ENCODE results near the gene DGKH. TPM values are rescaled to one million over a fixed set of nuclear protein-coding genes. Genes with fewer than 3 reads are reported as not detected.
"Not testable (repeated sequence)": the region's sequence is repeated elsewhere in the genome, so short reads cannot be mapped to it uniquely, and the experiment has no call there.

DGKH gene
- total RNA-seq, 1 experiment from 2014 or later: 3.9 TPM

GRCh38 chr13:42041011-42041683 lies 7.3 kb upstream of the DGKH start:
- DNase-seq (ENCODE audit: extremely low read depth, low read depth): no peak

GRCh38 chr13:42041684-42042035 lies 6.8 kb upstream of the DGKH start:
- peak; percentile 27 for DNase-seq (ENCODE audit: extremely low read depth, low read depth)

GRCh38 chr13:42043676-42044075 lies 4.8 kb upstream of the DGKH start:
- DNase-seq (ENCODE audit: extremely low read depth, low read depth): no peak

GRCh38 chr13:42046448-42046847 lies 2.0 kb upstream of the DGKH start:
- DNase-seq (ENCODE audit: extremely low read depth, low read depth): no peak

GRCh38 chr13:42047561-42048341 lies 697 bp upstream of the DGKH start:
- peak; percentile 20 for DNase-seq (ENCODE audit: extremely low read depth, low read depth)

GRCh38 chr13:42048684-42049453 lies 421 bp downstream of the DGKH start:
- peak; percentile 36 for DNase-seq (ENCODE audit: extremely low read depth, low read depth)

- no peak for DNase-seq (ENCODE audit: extremely low read depth, low read depth)
Measured at GRCh38 chr13:42049454-42049813, 986 bp downstream of the DGKH start.

GRCh38 chr13:42054798-42055499 lies 6.5 kb downstream of the DGKH start:
- no peak for DNase-seq (ENCODE audit: extremely low read depth, low read depth)

GRCh38 chr13:42055500-42056085 lies 7.1 kb downstream of the DGKH start:
- DNase-seq (ENCODE audit: extremely low read depth, low read depth): no peak

GRCh38 chr13:42056146-42056545 lies 7.7 kb downstream of the DGKH start:
- no peak for DNase-seq (ENCODE audit: extremely low read depth, low read depth)

- no peak for DNase-seq (ENCODE audit: extremely low read depth, low read depth)
Measured at GRCh38 chr13:42056583-42056982, 8.1 kb downstream of the DGKH start.

- DNase-seq (ENCODE audit: extremely low read depth, low read depth): no peak
Measured at GRCh38 chr13:42057918-42058530, 9.6 kb downstream of the DGKH start.

GRCh38 chr13:42061943-42062342 lies 13.5 kb downstream of the DGKH start:
- DNase-seq (ENCODE audit: extremely low read depth, low read depth): no peak

- no peak for DNase-seq (ENCODE audit: extremely low read depth, low read depth)
Measured at GRCh38 chr13:42063105-42063504, 14.7 kb downstream of the DGKH start.

GRCh38 chr13:42064259-42064658 lies 15.8 kb downstream of the DGKH start:
- DNase-seq (ENCODE audit: extremely low read depth, low read depth): no peak

- no peak for DNase-seq (ENCODE audit: extremely low read depth, low read depth)
Measured at GRCh38 chr13:42064966-42065365, 16.5 kb downstream of the DGKH start.

- no peak for DNase-seq (ENCODE audit: extremely low read depth, low read depth)
Measured at GRCh38 chr13:42065414-42065813, 17.0 kb downstream of the DGKH start.

- DNase-seq (ENCODE audit: extremely low read depth, low read depth): no peak
Measured at GRCh38 chr13:42066542-42066941, 18.1 kb downstream of the DGKH start.

GRCh38 chr13:42068886-42069285 lies 20.4 kb downstream of the DGKH start:
- no peak for DNase-seq (ENCODE audit: extremely low read depth, low read depth)

GRCh38 chr13:42070599-42070998 lies 22.2 kb downstream of the DGKH start:
- not testable (repeated sequence) for DNase-seq (ENCODE audit: extremely low read depth, low read depth)
